Stimulated activated CD4-positive, alpha-beta T cell treated with anti-CD3 and anti-CD28 coated beads, TNF-alpha, amount 100 ng/mL, for 4 hours (primary cell): ENCODE data around the gene HCFC1.

Experiments
- DNase-seq, 3 experiments: peaks; one replicate each; pipeline ENCODE4 v3.0.0-alpha.2; 2020; ENCODE audit warnings: low read depth in 3 of 3

HCFC1 gene

GRCh38 chrX:153941336-153942252 is 30.0 kb downstream of the HCFC1 start:
- DNase-seq: no peak

GRCh38 chrX:153939573-153939972 is 32.0 kb downstream of the HCFC1 start:
- DNase-seq: no peak

- no peak for DNase-seq
Observed at GRCh38 chrX:153938226-153938786, 33.3 kb downstream of the HCFC1 start.

DNA sequence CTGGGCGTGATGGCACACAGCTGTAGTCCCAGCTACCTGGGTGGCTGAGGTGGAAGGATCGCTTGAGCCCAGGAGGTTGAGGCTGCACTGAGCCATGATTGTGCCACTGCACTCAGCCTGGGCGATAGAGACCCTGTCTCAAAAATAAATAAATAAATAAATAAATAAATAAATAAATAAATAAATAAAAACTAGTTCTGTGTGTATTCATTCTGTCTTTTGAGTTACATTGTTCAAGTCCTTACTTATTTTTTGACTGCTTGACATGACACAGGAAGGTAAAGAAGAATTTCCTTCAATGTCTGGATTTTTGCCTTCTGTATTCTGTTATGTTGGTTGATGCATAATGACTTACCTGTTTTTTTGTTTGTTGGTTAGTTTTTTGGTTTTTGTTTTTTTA is 34.6 kb downstream of the HCFC1 start:
- DNase-seq: no peak

GRCh38 chrX:153935326-153935851 is 36.2 kb downstream of the HCFC1 start:
- no peak for DNase-seq

- DNase-seq: peak in 2 of 3 experiments; percentile 49 to 51
Observed at GRCh38 chrX:153934762-153935325, 36.8 kb downstream of the HCFC1 start, which contains the start of gene NAA10. Gene NAA10 (minus strand): TSS chrX:153935037. CDS start chrX:153934904, 133 bp downstream.

GRCh38 chrX:153934148-153934761 is 37.4 kb downstream of the HCFC1 start:
- DNase-seq: no peak

DNA sequence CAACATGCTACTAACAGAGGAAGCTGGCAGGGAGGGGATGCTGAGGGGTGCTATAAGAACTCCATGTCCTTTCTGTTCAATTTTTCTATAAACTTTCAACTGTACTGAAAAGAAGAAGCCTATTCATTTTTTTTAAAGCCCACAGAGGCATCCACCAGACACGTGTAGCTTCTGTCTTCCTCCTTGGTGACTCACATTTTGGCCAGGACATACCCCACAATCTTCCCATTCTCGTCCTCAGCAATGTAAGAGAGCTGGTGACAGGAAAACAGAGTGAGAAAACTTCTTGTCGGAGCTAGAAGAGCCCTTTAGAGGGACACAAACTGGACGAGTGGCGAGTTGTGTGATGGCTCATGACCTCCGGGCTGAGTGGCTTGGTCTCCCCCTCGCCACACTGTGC is 37.9 kb downstream of the HCFC1 start:
- no peak for DNase-seq

DNA sequence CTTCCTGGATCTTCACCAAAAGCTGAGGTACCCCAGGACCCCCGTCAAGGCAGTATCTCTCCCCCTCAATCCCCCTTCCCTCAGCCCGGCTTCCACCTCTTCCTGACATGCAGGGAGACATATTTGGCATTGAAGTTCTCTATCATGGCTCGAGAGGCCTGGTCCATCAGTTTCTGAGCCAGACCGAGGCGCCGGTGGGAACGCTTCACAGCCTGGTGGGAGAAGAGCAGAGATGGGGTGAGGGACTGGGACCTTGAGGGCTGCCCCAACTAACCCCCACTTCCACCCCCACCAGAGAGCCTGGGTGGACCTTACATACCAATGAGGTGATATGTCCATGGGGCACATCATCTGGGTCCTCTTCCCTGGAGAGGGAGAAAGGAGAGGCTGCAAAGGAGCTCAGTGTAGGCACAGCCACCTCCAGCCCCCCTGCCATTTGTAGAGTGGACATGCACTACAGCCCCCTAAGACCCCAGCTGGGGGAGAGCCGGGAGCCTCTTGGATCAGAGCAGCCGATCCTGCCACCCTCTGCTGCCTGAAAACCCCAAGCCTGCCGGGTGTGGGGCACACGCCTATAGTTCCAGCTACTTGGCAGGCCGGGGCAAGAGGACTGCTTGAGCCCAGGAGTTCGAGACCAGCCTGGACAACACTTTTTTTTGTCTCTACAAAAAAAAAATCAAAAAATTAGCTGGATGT is 39.2 kb downstream of the HCFC1 start:
- DNase-seq: no peak

GRCh38 chrX:153931748-153932147 is 39.9 kb downstream of the HCFC1 start:
- DNase-seq: no peak

DNA sequence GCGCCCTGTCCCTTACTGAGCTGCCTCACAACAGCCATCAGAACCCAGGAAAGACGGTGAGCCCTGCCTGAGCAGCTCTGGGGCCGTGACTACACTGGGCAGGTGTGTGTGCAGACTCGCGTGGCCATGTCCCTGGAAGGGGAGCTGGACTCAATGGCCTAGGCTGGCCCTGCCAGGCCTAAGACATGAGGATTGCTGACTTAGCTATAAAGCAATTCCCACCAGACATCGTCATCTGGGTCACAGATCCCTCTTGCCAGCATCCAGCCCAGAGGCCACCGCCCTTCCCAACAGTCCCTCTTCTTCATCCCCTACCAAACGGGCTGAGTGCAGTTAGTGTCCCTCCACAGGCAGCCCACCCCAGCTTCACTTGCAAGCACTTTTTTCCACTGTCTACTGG is 40.5 kb downstream of the HCFC1 start:
- DNase-seq: no peak

DNA sequence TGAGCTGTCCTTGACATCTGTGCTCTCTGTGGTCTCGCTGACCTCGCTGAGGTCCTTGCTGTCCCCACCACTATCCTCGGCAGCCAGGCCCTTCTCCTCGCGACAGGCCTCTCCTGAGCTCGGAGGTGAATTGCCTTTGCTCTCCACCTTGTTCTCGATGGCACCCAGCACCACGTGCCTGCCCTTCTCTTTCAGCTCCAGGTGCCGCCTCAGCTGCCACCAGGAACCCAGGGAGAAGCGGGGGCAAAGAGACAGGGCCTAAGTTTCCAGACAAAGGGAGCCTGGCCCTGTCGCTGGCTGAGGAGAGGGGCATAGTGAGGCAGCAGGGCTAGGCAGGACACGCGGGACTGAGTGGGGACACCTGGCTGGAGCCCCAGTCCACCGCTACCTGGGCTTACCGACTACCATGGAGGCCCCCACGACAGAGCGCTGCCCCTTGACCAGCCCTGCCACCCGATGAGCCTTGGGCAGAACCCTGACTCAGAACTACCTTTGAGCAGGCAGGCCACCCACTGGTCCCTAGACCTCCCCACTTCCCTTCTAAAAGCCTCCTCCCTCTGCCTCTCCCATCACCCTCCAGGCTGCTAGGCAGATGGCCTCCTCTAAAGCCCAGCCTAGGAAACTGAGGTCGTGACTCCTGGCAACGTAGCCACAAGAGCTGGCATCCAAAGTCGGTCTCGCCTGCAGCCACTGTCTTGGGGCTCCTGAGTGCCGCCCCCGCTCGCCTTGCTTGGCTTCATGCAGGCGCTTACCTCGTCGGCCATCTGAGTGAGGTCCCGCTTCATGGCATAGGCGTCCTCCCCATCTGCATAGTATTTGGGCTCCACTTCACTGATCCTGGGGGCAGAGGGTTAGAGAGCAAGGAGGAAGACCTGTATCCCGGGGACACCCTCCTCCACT is 41.4 kb downstream of the HCFC1 start:
- DNase-seq: no peak

GRCh38 chrX:153929576-153929975 is 42.0 kb downstream of the HCFC1 start:
- no peak for DNase-seq

- DNase-seq: no peak
Observed at GRCh38 chrX:153928846-153929245, 42.8 kb downstream of the HCFC1 start.

DNA sequence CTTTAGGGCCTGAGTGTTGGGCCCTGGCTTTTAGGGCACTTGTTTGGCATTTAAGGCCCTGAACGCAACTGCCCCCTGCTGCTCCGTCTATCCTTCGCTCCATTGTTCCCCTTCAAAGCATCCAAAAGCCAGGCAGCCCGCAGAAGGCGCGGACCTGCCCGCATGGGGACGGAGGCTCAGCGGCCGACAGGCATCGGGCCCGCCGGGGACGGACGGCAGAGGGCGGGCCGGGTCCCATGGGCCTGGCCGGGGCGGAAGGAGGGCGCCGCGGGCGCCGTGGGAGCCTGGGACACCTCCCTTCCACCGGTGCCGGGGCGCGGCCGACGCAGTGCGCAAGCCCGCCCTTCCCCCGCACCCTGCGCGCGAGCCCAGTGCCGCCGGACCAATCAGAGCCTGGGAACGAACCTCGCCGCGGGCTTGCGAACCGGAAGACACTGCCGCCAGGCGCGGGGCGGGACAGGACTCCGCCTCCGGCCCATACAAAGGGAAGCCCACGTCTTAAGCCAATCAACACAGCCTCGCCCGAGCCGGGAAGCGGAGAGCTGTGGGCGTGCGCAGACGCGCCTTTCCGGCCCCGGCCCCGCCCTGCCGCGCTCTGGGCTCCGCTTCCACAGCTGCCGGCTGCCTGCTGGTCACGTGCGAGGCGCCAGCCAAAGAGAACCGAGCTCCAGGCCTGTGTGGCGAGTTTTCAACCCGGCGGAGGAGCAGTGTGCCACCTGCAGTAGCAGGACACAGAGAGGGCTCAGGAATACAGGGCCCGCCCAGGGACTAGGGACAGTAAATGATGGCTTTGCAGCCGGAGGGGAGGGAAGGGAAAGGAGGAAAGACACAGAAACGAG is 43.5 kb downstream of the HCFC1 start:
- peak; percentile 71 to 86 (median 83) for DNase-seq

- DNase-seq: no peak
Observed at GRCh38 chrX:153927672-153927921, 44.0 kb downstream of the HCFC1 start.

GRCh38 chrX:153926858-153927671 is 44.6 kb downstream of the HCFC1 start:
- peak in 2 of 3 experiments; percentile 40 to 50 for DNase-seq

DNA sequence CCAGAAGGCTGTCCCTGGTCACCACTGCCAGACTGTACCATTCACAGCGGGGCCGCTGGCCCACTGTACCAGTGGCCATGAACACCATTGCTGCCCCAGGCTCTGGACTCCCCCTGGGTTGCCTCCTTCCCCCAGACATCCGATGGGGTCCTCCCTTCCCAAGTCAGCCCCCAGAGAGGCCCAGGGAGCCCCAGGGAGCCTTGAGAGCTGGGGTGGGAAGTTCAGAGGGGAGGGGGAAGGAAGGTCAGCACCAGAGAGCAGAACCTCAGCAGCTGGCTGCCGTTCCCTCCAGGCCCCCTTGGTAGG is 45.1 kb downstream of the HCFC1 start:
- DNase-seq: no peak
